HG03095 (cell line): ENCODE data around the gene MAD1L1.

Experiments
- ATAC-seq: cut with Tn5 transposase; IDR thresholded peaks from one replicate; pipeline ENCODE4 v1.9.1; 2021; ENCODE audit warnings: moderate library complexity; ENCODE audit not compliant: unreplicated experiment

The MAD1L1 gene

GRCh38 chr7:1859266-1860035, 373.3 kb downstream of the MAD1L1 start:
- ATAC-seq, result no peak

DNA sequence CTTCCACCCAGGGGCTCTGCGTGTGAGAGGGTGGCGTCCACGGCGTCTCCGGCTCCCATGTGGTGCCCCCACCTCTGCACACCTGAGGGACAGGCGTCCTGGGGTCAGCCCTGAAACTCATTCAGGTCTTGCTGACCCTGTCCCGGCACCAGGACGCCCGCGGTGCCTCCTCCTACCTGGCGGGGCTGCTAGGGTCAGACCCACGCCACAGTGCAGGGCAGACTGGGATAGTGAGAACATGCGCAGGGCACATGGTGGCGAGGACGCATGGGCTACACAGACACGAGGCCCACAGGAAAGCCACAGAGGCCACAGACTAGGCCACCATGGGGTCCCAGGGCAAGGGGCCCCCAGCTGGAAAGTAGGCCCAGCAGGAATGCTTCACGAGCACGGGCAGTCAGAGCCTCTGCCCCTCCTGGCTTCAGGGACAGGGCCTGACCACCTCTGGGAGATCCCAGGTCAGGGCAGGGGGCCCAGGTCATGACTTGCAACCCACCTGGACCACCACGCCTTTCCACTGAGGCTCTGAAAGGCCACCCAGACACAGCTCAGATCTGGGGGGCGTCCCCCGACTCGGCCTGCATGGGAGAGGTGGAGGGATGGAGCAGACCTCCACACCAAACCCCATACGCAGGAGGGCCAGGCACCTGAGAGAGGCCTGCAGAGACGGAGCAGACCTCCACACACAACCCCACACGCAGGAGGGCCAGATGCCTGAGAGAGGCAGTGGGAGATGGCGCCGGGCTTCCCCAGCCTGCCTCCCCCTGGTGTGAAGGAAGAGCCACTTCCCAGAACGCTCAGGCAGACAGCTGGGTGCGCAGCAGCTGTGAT, 374.1 kb downstream of the MAD1L1 start:
- ATAC-seq, result no peak

DNA sequence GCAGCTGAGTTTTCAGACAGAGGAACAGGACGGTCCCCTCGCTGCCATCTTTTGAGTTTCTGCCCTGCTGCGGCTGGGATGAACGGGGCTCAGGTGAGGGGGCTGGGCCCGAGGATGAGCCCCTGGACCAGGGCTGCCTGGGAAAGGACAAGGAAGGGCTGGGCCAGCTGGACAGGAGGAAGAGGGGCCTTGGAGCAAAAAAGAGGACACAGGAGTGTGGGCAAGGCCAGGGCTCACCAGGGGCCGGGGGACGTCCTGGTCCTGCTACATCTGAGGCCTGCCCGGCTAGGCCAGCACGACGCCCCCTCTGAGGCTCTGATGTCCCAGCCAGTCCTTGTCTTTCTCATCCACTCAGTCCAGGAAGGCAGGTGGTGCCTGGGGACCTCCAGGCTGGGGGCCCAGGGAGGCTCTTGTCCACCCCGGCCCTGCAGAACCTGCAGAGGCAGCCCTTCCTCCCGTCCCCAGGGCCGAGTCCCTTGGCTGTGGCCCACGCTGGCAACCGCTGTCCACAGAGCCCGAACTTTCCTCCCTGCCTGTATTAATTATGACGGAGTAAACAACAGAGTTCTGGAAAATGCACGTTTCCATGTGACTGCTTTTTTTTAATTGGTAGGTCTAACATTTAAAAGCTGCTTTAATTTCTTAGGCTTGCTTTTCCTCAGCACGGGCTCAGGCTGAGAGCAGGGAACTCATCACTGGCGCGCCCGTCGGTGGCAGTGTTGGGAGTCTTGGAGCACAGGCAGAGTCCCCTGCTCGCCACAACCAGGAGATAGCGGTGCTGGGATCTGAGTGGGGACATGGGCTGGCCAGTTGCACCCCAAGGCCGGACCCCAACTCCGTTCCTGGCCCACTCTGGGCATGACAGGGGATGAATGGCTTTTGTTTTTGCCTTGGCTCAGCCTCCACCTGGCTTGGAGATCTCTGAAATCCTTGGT, 375.0 kb downstream of the MAD1L1 start:
- ATAC-seq, result no peak

GRCh38 chr7:1856888-1857441, 375.8 kb downstream of the MAD1L1 start:
- ATAC-seq, result no peak

DNA sequence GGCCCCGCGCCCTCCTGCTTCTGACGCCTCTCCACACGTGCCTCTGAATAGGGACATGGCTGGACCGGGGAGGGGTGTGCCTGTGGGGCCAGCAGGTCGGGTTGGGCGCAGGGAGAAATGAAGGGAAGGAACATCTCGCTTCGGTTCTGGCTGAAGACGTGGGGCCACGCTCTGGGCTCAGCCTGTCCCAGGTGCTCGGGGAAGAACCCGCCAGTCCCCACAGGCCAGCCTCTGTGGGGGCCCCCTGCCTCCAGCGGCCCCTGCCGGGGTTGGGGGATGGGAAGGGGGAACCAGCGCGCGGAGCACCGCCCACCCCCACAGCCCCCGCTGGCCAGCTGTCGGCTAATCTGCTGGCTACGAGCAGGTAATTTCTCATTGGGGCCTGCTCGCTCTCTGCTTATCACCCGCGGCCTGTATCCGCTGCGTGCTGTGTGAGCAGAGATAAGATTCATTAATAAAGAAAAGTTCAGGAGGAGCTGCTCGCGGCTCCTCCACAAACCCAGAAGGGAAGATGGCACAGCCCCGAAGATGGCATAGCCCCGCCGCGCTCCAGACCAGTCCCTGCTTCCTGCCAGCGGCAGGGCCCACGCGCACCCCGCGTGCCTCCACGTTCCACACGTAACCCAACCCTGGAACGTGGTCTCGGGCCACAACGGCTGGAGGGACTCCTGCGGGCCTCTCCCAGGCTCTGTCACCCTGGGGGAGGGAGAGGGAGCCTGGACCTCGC, 376.4 kb downstream of the MAD1L1 start:
- no peak for ATAC-seq

- no peak for ATAC-seq
Measured at GRCh38 chr7:1855725-1856160, 377.0 kb downstream of the MAD1L1 start.

DNA sequence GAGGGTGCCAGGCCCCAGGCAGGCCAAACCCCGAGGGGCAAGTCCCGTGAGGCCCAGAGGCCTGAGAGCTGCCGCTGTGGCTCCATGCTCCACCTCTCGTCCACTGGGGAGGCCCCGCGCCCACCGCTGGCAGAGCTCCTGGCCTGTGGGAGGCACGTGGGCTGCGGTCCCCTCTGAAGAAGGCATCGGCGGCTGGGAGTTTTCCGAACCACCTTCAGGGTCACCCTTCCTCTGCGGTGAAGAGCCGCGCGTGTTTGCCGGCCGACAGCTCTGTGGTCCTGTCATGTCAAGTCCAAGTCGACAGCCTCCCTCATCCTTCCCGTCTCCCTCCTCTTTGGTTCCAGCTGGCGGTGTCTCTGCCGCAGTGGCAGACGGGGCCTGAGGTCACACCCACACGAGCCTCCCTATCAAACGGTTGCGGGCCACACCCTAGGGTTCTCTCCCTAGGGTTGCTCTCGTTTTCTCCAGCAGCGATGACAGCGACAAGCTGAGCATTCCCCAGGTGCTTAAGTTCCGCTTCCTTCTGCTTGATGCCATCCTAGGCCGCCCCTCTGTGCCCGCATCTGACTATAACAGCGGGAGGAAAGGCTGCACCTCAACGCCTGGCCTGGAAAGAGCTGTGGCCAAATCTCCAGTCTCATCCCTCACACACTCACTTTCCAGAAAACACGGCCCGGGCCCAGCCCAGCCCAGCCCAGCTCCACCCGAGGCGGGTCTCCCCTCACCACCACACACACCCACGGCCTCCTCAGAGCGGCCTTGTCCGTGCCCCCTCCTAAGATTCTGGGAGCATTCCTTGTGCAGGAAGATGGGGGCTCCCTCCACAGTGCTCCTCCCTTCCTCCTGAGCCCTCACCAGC, 377.6 kb downstream of the MAD1L1 start:
- no peak for ATAC-seq

GRCh38 chr7:1853986-1854865, 378.5 kb downstream of the MAD1L1 start:
- no peak for ATAC-seq

DNA sequence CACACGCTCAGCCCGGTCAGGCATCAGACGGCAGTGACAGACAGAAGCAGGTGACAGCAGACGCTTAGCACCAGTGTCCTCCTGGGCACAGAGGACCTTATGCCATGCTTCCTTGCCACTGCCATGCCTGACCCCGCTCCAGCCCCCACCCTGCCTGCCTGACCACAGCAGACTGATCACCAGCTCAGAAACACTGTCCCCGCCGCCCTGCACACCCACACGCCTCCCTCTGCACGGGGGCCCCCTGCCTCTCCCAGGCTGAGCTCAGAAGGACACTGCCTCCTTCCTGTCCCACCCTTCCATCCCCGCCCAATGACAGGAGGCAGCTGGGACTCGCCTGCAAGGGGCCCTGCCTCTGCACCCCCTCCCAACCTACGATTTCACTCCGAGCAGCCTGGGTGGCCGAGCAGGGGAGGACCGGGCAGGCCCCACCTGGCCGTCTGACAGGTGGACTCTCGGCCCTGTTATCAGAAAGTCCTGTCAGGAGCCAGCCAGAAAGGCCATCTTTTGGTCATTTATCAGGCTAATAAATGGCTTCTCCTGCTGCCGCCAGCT, 379.2 kb downstream of the MAD1L1 start:
- no peak for ATAC-seq

DNA sequence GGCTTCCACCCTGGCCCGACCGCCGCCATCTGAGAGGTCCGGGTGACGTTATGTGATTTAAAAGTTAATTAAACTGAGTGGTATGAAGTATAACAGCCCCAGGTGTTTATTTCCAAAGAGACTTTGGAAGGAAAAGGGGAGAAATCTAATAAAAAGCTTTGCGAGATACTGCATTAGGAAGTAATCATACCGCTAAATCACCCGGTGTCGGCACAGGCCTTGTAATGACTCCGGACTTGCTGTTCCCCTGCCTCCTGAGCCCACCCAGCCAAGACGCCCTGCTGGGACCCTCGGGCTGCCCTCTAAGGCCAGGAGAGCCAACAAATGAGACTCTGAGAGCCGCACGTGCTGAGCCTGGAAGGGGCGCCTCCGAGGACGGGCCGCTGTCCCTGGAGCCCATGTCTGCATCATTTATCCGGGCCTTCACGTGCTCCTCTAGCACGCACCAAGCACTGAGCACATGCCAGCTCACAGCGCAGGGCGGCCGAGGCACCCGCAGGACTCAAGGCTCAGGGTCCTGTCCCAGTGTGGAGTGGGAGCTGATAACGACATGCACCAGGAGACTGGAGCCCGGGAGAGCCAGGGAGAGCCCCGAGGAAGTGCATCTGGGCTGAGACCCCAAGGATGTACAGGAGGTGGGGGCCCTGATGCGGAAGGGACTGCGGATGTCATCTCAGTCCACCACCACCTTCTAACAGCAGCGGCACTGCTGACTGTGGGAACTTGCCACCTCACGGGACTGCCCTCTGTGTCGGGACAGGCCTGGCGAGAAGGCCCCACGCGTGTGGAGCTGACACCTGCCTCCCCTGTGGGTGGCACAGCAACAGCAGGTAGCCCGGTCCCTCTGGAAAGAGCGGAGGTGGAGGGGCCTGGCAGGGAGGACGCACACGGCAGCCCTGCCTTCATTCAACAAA, 380.0 kb downstream of the MAD1L1 start:
- no peak for ATAC-seq

DNA sequence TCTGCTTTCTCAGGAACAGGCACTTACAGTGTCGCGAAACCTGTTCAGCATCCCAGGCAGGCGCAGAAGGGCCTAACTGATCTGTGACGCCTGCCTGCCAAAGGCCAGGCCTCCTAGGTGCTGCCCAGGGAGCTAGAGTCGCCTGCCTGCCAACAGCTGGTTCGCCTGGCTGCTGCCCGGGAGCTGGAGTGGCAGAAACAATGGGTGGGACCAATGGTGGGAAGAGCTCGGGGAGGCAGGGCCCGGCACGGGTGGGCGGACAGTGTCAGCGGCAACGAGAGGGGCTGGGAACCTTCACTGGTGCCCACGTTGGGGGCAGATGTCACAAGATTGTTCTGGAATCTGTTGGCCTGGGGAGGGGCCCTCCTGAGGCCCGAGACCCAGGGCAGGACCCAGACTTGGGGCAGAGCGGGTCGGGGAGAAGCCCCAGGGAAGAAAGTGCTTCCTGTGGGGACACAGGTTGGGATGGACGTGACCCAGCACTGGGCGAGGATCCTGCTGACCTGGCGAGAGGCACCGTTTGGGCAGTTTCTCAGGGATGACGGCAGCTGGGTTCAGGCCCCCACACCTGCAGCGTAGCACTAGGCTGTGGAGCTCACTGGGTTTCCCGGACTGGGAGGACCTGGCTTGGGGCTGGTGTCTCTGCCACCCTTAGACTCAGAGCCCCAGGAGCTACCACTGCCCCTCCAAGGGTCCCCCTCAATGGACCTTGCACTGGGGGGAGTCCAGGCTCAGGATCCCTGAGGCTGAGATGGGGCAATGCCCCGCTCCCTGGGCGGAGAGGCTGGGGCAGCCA, 380.8 kb downstream of the MAD1L1 start:
- ATAC-seq, result no peak

GRCh38 chr7:1850976-1851571, 381.7 kb downstream of the MAD1L1 start:
- no peak for ATAC-seq

DNA sequence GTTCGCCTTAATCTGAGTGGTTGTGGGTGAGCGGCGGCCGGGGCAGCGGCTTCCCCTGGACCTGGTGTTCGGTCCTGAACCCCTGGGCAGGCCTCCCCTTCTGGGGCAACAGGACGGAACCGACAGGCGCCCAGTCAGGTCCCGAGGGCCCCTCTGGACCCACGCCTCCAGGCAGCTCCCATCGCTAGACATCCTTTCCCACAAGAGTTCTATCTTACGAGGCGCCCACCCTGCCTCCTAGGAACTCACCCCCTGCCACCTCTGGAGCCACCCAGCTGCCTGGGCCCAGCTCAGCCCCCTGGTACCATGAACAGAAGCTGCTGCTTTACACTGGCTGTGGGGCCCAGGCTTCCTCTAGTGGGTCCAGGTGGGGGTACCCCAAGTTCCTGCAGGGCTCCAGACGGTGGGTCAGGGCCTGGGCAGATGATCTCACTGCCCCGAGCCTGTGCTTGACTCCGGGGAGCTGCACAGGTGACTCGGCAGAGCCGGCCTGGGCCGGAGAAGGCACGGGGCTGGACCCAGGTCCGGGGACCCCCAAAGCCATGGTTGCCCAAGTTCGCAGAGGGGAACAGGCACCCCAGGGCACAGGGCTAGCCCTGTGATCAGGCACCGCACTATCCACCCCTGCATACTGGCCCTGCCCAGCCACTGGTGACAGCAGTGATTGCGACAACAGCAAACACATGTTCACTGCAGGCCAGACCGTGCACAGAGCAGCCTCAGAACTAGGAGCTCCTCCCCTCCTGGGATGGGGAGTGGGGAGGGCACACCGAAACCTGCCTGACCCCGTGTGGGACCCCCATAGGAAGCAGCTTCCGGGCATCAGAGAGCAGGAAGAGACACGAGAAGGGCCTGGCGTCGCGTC, 382.4 kb downstream of the MAD1L1 start:
- no peak for ATAC-seq

GRCh38 chr7:1849351-1850041, 383.2 kb downstream of the MAD1L1 start:
- ATAC-seq, result no peak
